Kidney epithelial cell (primary cell): ENCODE measurements around the gene SULT1A2. TPM values are rescaled to one million over a fixed set of nuclear protein-coding genes. Genes with fewer than 3 reads are reported as not detected.

ENCODE experiments used
- DNase-seq: peaks from one replicate; pipeline ENCODE4 v3.0.0-alpha.2; 2010; ENCODE audit warnings: low read depth
- H3K27me3 ChIP-seq: 2 replicates; pipeline ENCODE4 v1.6.0; 2011; ENCODE audit warnings: low read length; ENCODE audit not compliant: control insufficient read depth, insufficient read depth
- H3K36me3 ChIP-seq: 2 replicates; pipeline ENCODE4 v1.5.1; 2011; ENCODE audit warnings: low read length; ENCODE audit not compliant: control insufficient read depth, insufficient read depth
- H3K4me3 ChIP-seq: 2 replicates; pipeline ENCODE4 v1.5.1; 2011; ENCODE audit warnings: low read depth, mild to moderate bottlenecking, control low read depth, low read length
- total RNA-seq: library from RNA; depleted of rRNA; stranded (reverse); fragments of >200 nt; gene quantifications from 2 replicates; pipeline ENCODE4 v1.2.3, GENCODE V29; 2015
- TF ChIP-seq, protein P1 (sequence below): IDR thresholded peaks from 2 replicates; pipeline ENCODE4 v1.5.1; 2011; ENCODE audit warnings: mild to moderate bottlenecking, moderate library complexity, low read length, control low read depth, inconsistent platforms; ENCODE audit not compliant: insufficient read depth, poor library complexity, severe bottlenecking

The SULT1A2 gene
- total RNA-seq, 1 donor from 2014 or later, result 0.13 TPM

DNA sequence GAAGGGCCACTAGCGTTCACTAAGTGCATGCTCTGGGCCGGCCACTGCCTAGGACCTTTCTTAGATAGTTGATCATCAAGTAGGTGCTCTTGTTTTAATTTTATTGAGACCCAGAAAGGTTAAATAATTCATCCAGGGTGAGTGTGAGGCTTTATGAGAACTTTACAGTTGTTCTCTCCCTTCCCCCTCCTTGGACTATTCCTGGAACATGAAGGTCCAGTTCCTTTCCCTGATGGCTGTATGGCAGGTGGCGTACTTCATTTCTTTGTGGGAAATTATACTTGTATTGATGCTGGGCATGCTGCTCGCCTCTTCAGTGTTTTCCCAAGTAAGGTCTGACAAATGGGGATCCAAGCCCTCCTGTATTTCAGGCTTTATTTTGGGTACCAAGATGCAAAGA, 34.7 kb downstream of the SULT1A2 start:
- Histone ChIP-seq H3K27me3 (no peaks in the 10 kb centered on the region), H3K4me3 (no peak overlapping the region), H3K36me3 (no peaks in the 10 kb centered on the region)
- TF ChIP-seq, protein P1, sequence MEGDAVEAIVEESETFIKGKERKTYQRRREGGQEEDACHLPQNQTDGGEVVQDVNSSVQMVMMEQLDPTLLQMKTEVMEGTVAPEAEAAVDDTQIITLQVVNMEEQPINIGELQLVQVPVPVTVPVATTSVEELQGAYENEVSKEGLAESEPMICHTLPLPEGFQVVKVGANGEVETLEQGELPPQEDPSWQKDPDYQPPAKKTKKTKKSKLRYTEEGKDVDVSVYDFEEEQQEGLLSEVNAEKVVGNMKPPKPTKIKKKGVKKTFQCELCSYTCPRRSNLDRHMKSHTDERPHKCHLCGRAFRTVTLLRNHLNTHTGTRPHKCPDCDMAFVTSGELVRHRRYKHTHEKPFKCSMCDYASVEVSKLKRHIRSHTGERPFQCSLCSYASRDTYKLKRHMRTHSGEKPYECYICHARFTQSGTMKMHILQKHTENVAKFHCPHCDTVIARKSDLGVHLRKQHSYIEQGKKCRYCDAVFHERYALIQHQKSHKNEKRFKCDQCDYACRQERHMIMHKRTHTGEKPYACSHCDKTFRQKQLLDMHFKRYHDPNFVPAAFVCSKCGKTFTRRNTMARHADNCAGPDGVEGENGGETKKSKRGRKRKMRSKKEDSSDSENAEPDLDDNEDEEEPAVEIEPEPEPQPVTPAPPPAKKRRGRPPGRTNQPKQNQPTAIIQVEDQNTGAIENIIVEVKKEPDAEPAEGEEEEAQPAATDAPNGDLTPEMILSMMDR, result no peak
- DNase-seq, result no peak

DNA sequence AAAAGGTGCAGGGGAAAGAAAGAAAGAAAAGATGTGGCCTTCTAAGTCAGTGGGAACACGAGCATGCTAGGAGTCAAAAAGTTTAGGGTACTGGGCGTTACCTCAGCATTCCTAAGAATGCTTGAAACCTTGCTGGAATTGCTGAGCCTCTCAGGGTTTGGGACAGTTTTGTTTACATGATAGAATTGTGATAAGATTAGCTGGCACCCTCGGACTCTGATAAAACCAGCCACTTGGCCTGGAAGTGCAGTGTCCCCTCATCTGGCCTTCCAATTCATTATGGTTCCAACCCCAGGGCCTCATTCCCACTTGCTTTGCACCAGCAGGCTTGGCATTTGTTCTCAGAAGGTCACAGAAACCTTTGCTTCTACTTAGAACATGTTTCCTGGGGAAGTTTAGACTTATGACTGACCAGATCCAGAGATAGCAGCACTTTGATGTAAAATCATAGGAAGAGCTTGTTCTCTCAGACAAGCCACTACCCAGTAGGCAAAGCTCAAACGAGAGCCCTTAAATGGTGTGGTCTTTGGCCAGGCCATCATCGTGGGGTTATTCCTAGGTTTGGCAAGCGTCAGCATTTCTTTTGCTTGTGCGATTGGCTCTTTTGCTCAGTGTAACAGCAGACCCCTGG, 35.2 kb downstream of the SULT1A2 start:
- Histone ChIP-seq H3K27me3 (no peaks in the 10 kb centered on the region), H3K36me3 (no peaks in the 10 kb centered on the region), H3K4me3 (no peak overlapping the region)
- DNase-seq, result no peak
- TF ChIP-seq, protein P1, result no peak

DNA sequence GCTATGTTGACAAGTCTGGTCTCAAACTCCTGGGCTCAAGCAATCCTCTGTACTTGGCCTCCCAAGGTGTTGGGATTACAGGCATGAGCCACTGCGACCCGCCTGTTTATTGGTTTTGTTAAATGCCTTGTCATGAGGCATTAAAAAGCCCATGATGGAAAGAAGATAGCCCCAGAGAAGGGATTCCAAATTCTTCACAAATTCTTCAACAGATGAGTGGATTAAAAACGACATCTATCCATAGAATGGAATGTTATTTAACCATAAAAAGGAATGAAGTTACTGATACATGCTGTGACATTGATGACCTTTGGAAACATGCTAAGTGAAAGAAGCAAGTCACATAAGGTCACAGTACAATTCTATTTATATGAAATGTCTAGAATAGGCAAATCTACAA, 38.4 kb downstream of the SULT1A2 start:
- H3K27me3 ChIP-seq, result no peaks in the 10 kb centered on the region
- no peaks in the 10 kb centered on the region for H3K36me3 ChIP-seq
- DNase-seq, result no peak
- no peak overlapping the region for H3K4me3 ChIP-seq
- TF ChIP-seq, protein P1, result no peak

DNA sequence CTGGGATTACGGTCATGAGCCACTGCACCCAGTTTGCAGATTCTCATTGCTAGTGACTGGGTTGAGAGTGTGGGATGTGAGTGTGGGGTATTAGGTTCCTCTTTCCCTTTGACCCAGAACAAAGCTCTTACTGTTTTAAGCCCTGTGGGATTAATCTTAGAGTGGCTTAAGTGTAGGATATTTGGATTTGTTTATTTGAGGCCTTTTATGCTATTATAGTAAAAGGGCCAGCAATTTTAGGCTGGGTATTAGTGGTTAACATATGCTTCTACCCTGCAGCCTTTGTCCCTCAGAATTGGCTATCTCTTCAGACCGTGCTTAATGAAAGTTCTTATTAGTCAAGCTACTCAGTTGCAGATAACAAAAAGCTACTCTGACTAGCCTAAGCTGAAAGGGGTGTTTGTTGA, 39.9 kb downstream of the SULT1A2 start:
- no peak for DNase-seq
- Histone ChIP-seq H3K27me3 (no peaks in the 10 kb centered on the region), H3K4me3 (no peak overlapping the region), H3K36me3 (no peaks in the 10 kb centered on the region)
- TF ChIP-seq, protein P1, result no peak

DNA sequence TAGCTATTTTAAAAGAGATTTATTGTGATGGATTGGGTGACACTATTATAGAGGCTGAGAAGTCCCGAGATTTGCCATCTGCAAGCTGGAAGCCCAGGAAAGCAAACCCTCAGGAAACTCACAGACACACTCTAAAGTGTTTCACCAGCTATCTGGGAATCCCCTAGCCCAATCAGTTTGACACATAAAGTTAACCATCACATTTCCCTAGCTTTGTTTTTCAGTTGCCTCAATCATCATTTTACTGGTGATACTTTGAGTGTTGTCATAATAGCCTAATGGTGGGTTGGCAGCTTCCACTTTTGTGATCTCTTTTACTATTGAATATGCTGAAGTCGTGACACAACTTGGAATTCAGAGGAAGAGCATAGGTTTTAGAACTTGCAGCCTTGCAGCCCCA, 41.3 kb downstream of the SULT1A2 start:
- TF ChIP-seq, protein P1, result no peak
- H3K36me3 ChIP-seq, result no peaks in the 10 kb centered on the region
- H3K4me3 ChIP-seq, result no peak overlapping the region
- no peak for DNase-seq
- H3K27me3 ChIP-seq, result no peaks in the 10 kb centered on the region

DNA sequence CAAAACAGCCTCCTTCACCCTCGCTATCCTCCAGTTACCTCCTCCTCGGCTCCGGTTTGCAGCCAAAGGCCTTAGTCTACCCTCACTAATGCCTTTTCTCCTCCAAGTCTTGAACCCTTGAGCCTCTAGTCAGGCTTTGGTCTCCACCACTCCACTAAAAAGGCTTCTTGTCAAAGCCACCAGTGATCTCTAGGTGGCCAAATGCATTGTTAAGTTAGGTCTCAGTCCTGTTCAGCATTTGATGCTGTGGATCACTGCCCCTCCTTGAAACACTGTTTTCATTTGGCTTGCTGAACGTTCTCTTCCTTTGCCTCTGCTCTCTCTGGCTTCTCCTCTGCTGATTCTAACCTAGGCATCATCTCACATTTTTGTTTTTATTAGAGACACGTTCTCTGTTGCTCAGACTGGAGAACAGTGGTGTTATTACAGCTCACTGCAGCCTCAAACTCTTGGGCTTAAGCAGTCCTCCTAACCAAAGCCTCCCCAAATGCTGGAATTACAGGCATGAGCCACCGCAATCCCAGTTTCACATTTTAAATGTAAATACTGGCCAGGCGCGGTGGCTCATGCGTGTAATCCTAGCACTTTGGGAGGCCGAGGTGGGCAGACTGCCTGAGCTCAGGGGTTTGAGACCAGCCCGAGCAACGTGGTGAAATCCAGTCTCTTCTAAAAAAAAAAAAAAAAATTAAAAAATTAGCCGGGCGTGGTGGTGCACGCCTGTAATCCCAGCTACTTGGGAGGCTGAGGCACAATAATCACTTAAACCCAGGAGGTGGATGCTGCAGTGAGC, 42.0 kb downstream of the SULT1A2 start:
- TF ChIP-seq, protein P1, result no peak
- Histone ChIP-seq H3K36me3 (no peaks in the 10 kb centered on the region), H3K4me3 (peak overlapping the region; percentile 43), H3K27me3 (no peaks in the 10 kb centered on the region)
- DNase-seq, result no peak
